ENCODE results near the gene ACY1.

The ACY1 gene

GRCh38 chr3:51994530-51994929 is 11.2 kb downstream of the ACY1 start:
- TF ChIP-seq, protein P1, sequence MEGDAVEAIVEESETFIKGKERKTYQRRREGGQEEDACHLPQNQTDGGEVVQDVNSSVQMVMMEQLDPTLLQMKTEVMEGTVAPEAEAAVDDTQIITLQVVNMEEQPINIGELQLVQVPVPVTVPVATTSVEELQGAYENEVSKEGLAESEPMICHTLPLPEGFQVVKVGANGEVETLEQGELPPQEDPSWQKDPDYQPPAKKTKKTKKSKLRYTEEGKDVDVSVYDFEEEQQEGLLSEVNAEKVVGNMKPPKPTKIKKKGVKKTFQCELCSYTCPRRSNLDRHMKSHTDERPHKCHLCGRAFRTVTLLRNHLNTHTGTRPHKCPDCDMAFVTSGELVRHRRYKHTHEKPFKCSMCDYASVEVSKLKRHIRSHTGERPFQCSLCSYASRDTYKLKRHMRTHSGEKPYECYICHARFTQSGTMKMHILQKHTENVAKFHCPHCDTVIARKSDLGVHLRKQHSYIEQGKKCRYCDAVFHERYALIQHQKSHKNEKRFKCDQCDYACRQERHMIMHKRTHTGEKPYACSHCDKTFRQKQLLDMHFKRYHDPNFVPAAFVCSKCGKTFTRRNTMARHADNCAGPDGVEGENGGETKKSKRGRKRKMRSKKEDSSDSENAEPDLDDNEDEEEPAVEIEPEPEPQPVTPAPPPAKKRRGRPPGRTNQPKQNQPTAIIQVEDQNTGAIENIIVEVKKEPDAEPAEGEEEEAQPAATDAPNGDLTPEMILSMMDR (IDR thresholded peaks at IDR 0.05; ENCODE audit: borderline replicate concordance, extremely low read depth, low read length, poor library complexity, severe bottlenecking) = no peak
- no peak for TF ChIP-seq EZH2 (IDR thresholded peaks at IDR 0.05; ENCODE audit: borderline replicate concordance, low read depth, low read length, severe bottlenecking)
- H2AFZ ChIP-seq (ENCODE audit: low read depth, low read length) = no peak overlapping the region
- H3K4me2 ChIP-seq (ENCODE audit: insufficient read depth, low read length) = peak overlapping the region; percentile 93
- peaks cover 29% of the 10 kb centered on the region for H4K20me1 ChIP-seq (ENCODE audit: insufficient read depth, low read length)
- peak overlapping the region; percentile 43 to 73; a peak in 3 of 4 replicates for H3K4me3 ChIP-seq (ENCODE audit: low read depth in 1 of 2, low read length in 2 of 2)
- DNase-seq (no peak), ATAC-seq (ENCODE audit: insufficient read depth, low read depth) (no peak)
- peaks cover 31% of the 10 kb centered on the region for H3K79me2 ChIP-seq (ENCODE audit: insufficient read depth, low read length)
- H3K36me3 ChIP-seq (ENCODE audit: insufficient read depth, low read length) = peaks cover 40% of the 10 kb centered on the region
- no peaks in the 10 kb centered on the region for H3K9me3 ChIP-seq (ENCODE audit: insufficient read depth, low read length, severe bottlenecking)
- peak overlapping the region; percentile 91 for H3K27ac ChIP-seq (ENCODE audit: low read length)
- peak overlapping the region; percentile 86 for H3K9ac ChIP-seq (ENCODE audit: low read depth, low read length)
- H3K4me1 ChIP-seq (ENCODE audit: insufficient read depth, low read length) = peaks cover 28% of the 10 kb centered on the region
- H3K27me3 ChIP-seq (ENCODE audit: insufficient read depth, low read length, poor library complexity) = no peaks in the 10 kb centered on the region

GRCh38 chr3:51995346-51996163 is 12.2 kb downstream of the ACY1 start, which contains the start of gene RPL29:
RPL29 (minus strand) TSS chr3:51995895; CDS start chr3:51995461, 434 bp downstream.
- no peak for TF ChIP-seq EZH2 (IDR thresholded peaks at IDR 0.05; ENCODE audit: borderline replicate concordance, low read depth, low read length, severe bottlenecking)
- TF ChIP-seq, protein P1 (IDR thresholded peaks at IDR 0.05; ENCODE audit: borderline replicate concordance, extremely low read depth, low read length, poor library complexity, severe bottlenecking) = peak; percentile 4
- Histone ChIP-seq H3K27me3 (ENCODE audit: insufficient read depth, low read length, poor library complexity) (no peaks in the 10 kb centered on the region), H4K20me1 (ENCODE audit: insufficient read depth, low read length) (peaks cover 28% of the 10 kb centered on the region), H2AFZ (ENCODE audit: low read depth, low read length) (peak within 1 kb of the TSS; percentile 69), H3K4me3 (ENCODE audit: low read depth in 1 of 2, low read length in 2 of 2) (peak within 1 kb of the TSS; percentile 43 to 73), H3K4me1 (ENCODE audit: insufficient read depth, low read length) (peaks cover 28% of the 10 kb centered on the region), H3K4me2 (ENCODE audit: insufficient read depth, low read length) (peak within 1 kb of the TSS; percentile 93), H3K9me3 (ENCODE audit: insufficient read depth, low read length, severe bottlenecking) (no peaks in the 10 kb centered on the region), H3K36me3 (ENCODE audit: insufficient read depth, low read length) (peaks cover 40% of the 10 kb centered on the region), H3K27ac (ENCODE audit: low read length) (peak within 1 kb of the TSS; percentile 91), H3K9ac (ENCODE audit: low read depth, low read length) (peak within 1 kb of the TSS; percentile 86), H3K79me2 (ENCODE audit: insufficient read depth, low read length) (peaks cover 31% of the 10 kb centered on the region)
- DNase-seq (peak; percentile 95), ATAC-seq (ENCODE audit: insufficient read depth, low read depth) (peak; percentile 92)

GRCh38 chr3:51997172-51997571 is 13.8 kb downstream of the ACY1 start:
- TF ChIP-seq EZH2 (IDR thresholded peaks at IDR 0.05; ENCODE audit: borderline replicate concordance, low read depth, low read length, severe bottlenecking) = no peak
- TF ChIP-seq, protein P1 (IDR thresholded peaks at IDR 0.05; ENCODE audit: borderline replicate concordance, extremely low read depth, low read length, poor library complexity, severe bottlenecking) = no peak
- Histone ChIP-seq H3K79me2 (ENCODE audit: insufficient read depth, low read length) (peaks cover 31% of the 10 kb centered on the region), H3K4me2 (ENCODE audit: insufficient read depth, low read length) (no peak overlapping the region), H3K9ac (ENCODE audit: low read depth, low read length) (no peak overlapping the region), H3K4me1 (ENCODE audit: insufficient read depth, low read length) (peaks cover 37% of the 10 kb centered on the region), H3K9me3 (ENCODE audit: insufficient read depth, low read length, severe bottlenecking) (no peaks in the 10 kb centered on the region), H3K36me3 (ENCODE audit: insufficient read depth, low read length) (peaks cover 33% of the 10 kb centered on the region), H4K20me1 (ENCODE audit: insufficient read depth, low read length) (peaks cover 22% of the 10 kb centered on the region), H3K4me3 (ENCODE audit: low read depth in 1 of 2, low read length in 2 of 2) (no peak overlapping the region), H2AFZ (ENCODE audit: low read depth, low read length) (no peak overlapping the region), H3K27me3 (ENCODE audit: insufficient read depth, low read length, poor library complexity) (no peaks in the 10 kb centered on the region), H3K27ac (ENCODE audit: low read length) (no peak overlapping the region)
- ATAC-seq (ENCODE audit: insufficient read depth, low read depth) (no peak), DNase-seq (no peak)

Data from DND-41 (cell line).